Skeletal muscle tissue (tissue), 4 donors: ENCODE results near the gene MMP17. TPM values are rescaled to one million over a fixed set of nuclear protein-coding genes. Genes with fewer than 3 reads are reported as not detected.

Experiments used
- H3K27ac ChIP-seq: one replicate; pipeline ENCODE4 v1.7.0; 2013; ENCODE audit warnings: mild to moderate bottlenecking, low read depth, low read length, inconsistent platforms
- H3K27me3 ChIP-seq, 3 donors: one replicate each; pipeline ENCODE4 v1.7.0; 2013; ENCODE audit warnings: low read length in 3 of 3; ENCODE audit not compliant: control insufficient read depth in 3 of 3, insufficient read depth in 3 of 3
- H3K36me3 ChIP-seq, 3 donors: one replicate each; pipeline ENCODE4 v1.7.0; 2013; ENCODE audit warnings: low read length in 3 of 3; ENCODE audit not compliant: control insufficient read depth in 3 of 3, insufficient read depth in 3 of 3
- H3K4me1 ChIP-seq, 3 donors: one replicate each; pipeline ENCODE4 v1.7.0; 2013; ENCODE audit warnings: low read length in 3 of 3, mild to moderate bottlenecking in 3 of 3; ENCODE audit not compliant: control insufficient read depth in 3 of 3, insufficient read depth in 3 of 3
- H3K4me3 ChIP-seq, 3 donors: one replicate each; pipeline ENCODE4 v1.7.0; 2013; ENCODE audit warnings: low read length in 3 of 3
- H3K9ac ChIP-seq, 3 donors: one replicate each; pipeline ENCODE4 v1.7.0; 2013; ENCODE audit warnings: low read length in 3 of 3, mild to moderate bottlenecking in 3 of 3, moderate library complexity in 2 of 3, low read depth in 1 of 3
- H3K9me3 ChIP-seq, 3 donors: one replicate each; pipeline ENCODE4 v1.7.0; 2013; ENCODE audit warnings: low read length in 3 of 3; ENCODE audit not compliant: control insufficient read depth in 3 of 3
- total RNA-seq: library from RNA; depleted of rRNA; stranded (reverse); fragments of >200 nt; gene quantifications from one replicate; pipeline ENCODE4 v1.2.3, GENCODE V29; 2014
- donor health status: Osteomylitis.

Gene MMP17
- total RNA-seq, 1 donor from 2014 or later, result 6.3 TPM

GRCh38 chr12:131815131-131815530 is 13.1 kb upstream of the MMP17 start:
- Histone ChIP-seq H3K27me3 (peaks cover 0 to 8% (median 0%) of the 10 kb centered on the region in 3 donors), H3K9ac (no peak overlapping the region), H3K27ac (no peak overlapping the region), H3K4me1 (no peaks in the 10 kb centered on the region), H3K36me3 (no peaks in the 10 kb centered on the region), H3K4me3 (no peak overlapping the region), H3K9me3 (no peaks in the 10 kb centered on the region)

- Histone ChIP-seq H3K27me3 (peaks cover 0 to 8% (median 0%) of the 10 kb centered on the region in 3 donors), H3K36me3 (no peaks in the 10 kb centered on the region), H3K9me3 (no peaks in the 10 kb centered on the region), H3K4me1 (no peaks in the 10 kb centered on the region), H3K27ac (no peak overlapping the region), H3K4me3 (no peak overlapping the region), H3K9ac (no peak overlapping the region)
These were observed 11.7 kb upstream of the MMP17 start for GRCh38 chr12:131816495-131816894.

- Histone ChIP-seq H3K27me3 (peaks cover 0 to 5% (median 0%) of the 10 kb centered on the region in 3 donors), H3K27ac (no peak overlapping the region), H3K4me1 (no peaks in the 10 kb centered on the region), H3K9me3 (no peaks in the 10 kb centered on the region), H3K36me3 (no peaks in the 10 kb centered on the region), H3K9ac (no peak overlapping the region), H3K4me3 (no peak overlapping the region)
These were observed 11.0 kb upstream of the MMP17 start for GRCh38 chr12:131817241-131817640.

GRCh38 chr12:131818821-131819585 is 9.2 kb upstream of the MMP17 start:
- Histone ChIP-seq H3K9me3 (no peaks in the 10 kb centered on the region), H3K4me1 (no peaks in the 10 kb centered on the region), H3K27me3 (peaks cover 0 to 5% (median 0%) of the 10 kb centered on the region in 3 donors), H3K27ac (no peak overlapping the region), H3K4me3 (no peak overlapping the region), H3K36me3 (no peaks in the 10 kb centered on the region), H3K9ac (no peak overlapping the region)

GRCh38 chr12:131824450-131824849 is 3.7 kb upstream of the MMP17 start:
- Histone ChIP-seq H3K9ac (no peak overlapping the region), H3K27me3 (peaks cover 14 to 30% (median 24%) of the 10 kb centered on the region in 3 donors), H3K9me3 (no peaks in the 10 kb centered on the region), H3K36me3 (no peaks in the 10 kb centered on the region), H3K27ac (no peak overlapping the region), H3K4me1 (peaks cover 3 to 18% (median 13%) of the 10 kb centered on the region in 3 donors), H3K4me3 (no peak overlapping the region)

GRCh38 chr12:131825146-131825892 is 2.9 kb upstream of the MMP17 start:
- no peak overlapping the region for H3K4me3 ChIP-seq
- H3K27ac ChIP-seq, result no peak overlapping the region
- peaks cover 8 to 27% (median 19%) of the 10 kb centered on the region in 3 donors for H3K4me1 ChIP-seq
- peaks cover 22 to 39% (median 27%) of the 10 kb centered on the region in 3 donors for H3K27me3 ChIP-seq
- no peaks in the 10 kb centered on the region for H3K36me3 ChIP-seq
- H3K9me3 ChIP-seq, result no peaks in the 10 kb centered on the region
- H3K9ac ChIP-seq, result peak overlapping the region in 1 of 3 donors; percentile 33

- no peak overlapping the region for H3K4me3 ChIP-seq
- no peaks in the 10 kb centered on the region for H3K9me3 ChIP-seq
- H3K27ac ChIP-seq, result no peak overlapping the region
- H3K36me3 ChIP-seq, result no peaks in the 10 kb centered on the region
- H3K4me1 ChIP-seq, result peaks cover 15 to 35% (median 22%) of the 10 kb centered on the region in 3 donors
- H3K27me3 ChIP-seq, result peaks cover 29 to 47% (median 34%) of the 10 kb centered on the region in 3 donors
- no peak overlapping the region for H3K9ac ChIP-seq
These were observed 1.9 kb upstream of the MMP17 start for GRCh38 chr12:131826097-131826928.

GRCh38 chr12:131828671-131829355 is 620 bp downstream of the MMP17 start:
- Histone ChIP-seq H3K4me3 (peak overlapping the region; percentile 30 to 67 (median 51)), H3K36me3 (no peaks in the 10 kb centered on the region), H3K9me3 (no peaks in the 10 kb centered on the region), H3K27ac (no peak overlapping the region), H3K9ac (peak overlapping the region in 2 of 3 donors; percentile 10 to 45), H3K27me3 (peaks cover 47 to 66% (median 54%) of the 10 kb centered on the region in 3 donors), H3K4me1 (peaks cover 17 to 48% (median 31%) of the 10 kb centered on the region in 3 donors)

GRCh38 chr12:131829356-131829747 is 1.2 kb downstream of the MMP17 start:
- Histone ChIP-seq H3K4me3 (peak overlapping the region in 2 of 3 donors; percentile 51 to 67), H3K27ac (no peak overlapping the region), H3K9me3 (no peaks in the 10 kb centered on the region), H3K9ac (peak overlapping the region in 2 of 3 donors; percentile 10 to 45), H3K36me3 (no peaks in the 10 kb centered on the region), H3K27me3 (peaks cover 49 to 67% (median 57%) of the 10 kb centered on the region in 3 donors), H3K4me1 (peaks cover 17 to 48% (median 31%) of the 10 kb centered on the region in 3 donors)
